Urinary bladder (tissue), 4 donors: ENCODE measurements around the gene MRM1. TPM values are rescaled to one million over a fixed set of nuclear protein-coding genes. Genes with fewer than 3 reads are reported as not detected.

Experiments used
- DNase-seq: peaks from one replicate; pipeline ENCODE4 v3.0.0-alpha.2; 2015; ENCODE audit errors: extremely low spot score
- H3K27ac ChIP-seq: one replicate; pipeline ENCODE4 v1.5.1; 2013; ENCODE audit warnings: low read depth, mild to moderate bottlenecking, moderate library complexity
- H3K36me3 ChIP-seq: one replicate; pipeline ENCODE4 v1.6.1; 2013; ENCODE audit warnings: mild to moderate bottlenecking, moderate library complexity; ENCODE audit not compliant: insufficient read depth
- H3K4me1 ChIP-seq: one replicate; pipeline ENCODE4 v1.6.1; 2013; ENCODE audit warnings: mild to moderate bottlenecking, moderate library complexity; ENCODE audit not compliant: insufficient read depth
- H3K4me3 ChIP-seq: one replicate; pipeline ENCODE4 v1.5.1; 2013; ENCODE audit warnings: low read depth, low read length
- WGBS: extraction: QIAGEN DNeasy Blood & Tissue Kit; methylation state at CpG from one replicate; pipeline ENCODE4 v1.1.7; 2013; 5-methylcytosine and 5-hydroxymethylcytosine counted together
- polyA plus RNA-seq: library from polyadenylated mRNA; stranded (reverse); fragments of 200-250 nt; gene quantifications from one replicate; pipeline ENCODE4 v1.2.3, GENCODE V29; 2013
- total RNA-seq: library from RNA; depleted of rRNA; stranded (reverse); fragments of >200 nt; gene quantifications from one replicate; pipeline ENCODE4 v1.2.3, GENCODE V29; 2014
- donor health status: healthy with polysubstance abuse.
- donor health status: healthy.

Gene MRM1
- total and polyA plus RNA-seq, 2 donors = 3.0 to 7.9 TPM

DNA sequence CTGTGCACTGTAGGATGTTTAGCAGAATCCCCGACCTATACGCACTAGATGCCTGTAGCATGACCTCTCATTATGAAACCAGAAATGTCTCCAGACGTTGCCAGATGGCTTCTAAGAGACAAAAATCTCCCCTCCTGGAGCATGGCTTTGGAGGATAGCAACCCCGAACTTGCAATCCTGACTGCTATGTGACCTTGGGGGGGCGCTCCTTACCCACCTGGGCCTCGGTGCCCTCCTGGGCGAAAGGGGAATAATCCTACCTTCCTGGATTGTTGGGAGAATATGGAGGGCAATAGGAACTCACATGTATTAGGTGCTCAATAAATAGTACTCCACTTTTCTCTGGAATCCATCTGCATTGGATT is 8.1 kb downstream of the MRM1 start:
- H3K4me3 ChIP-seq = no peak overlapping the region
- no peak overlapping the region for H3K27ac ChIP-seq
- 74% methylated on average over 7 of the region's 7 CpGs for WGBS
- H3K4me1 ChIP-seq = no peaks in the 10 kb centered on the region
- DNase-seq = no peak
- H3K36me3 ChIP-seq = no peaks in the 10 kb centered on the region

DNA sequence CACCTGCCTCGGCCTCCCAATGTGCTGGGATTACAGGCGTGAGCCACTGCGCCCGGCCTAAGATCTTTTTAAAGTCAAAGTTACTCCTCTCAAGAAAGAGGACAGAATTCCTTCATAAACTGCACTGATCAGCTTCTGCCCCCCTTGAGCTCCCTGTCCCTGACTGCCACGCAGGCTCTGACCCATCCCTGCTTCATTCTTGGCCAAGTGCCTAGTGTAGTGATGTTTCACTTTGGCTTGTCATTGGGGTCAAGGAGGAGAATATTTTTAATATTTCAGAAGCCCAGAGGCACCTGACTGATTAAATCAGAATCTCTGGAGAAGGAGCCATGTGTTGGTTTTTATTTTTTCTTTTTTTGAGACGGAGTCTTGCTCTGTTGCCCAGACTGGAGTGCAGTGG is 9.1 kb downstream of the MRM1 start:
- no peak for DNase-seq
- Histone ChIP-seq H3K27ac (no peak overlapping the region), H3K36me3 (no peaks in the 10 kb centered on the region), H3K4me1 (no peaks in the 10 kb centered on the region), H3K4me3 (no peak overlapping the region)
- 72% methylated on average over 6 of the region's 6 CpGs for WGBS

DNA sequence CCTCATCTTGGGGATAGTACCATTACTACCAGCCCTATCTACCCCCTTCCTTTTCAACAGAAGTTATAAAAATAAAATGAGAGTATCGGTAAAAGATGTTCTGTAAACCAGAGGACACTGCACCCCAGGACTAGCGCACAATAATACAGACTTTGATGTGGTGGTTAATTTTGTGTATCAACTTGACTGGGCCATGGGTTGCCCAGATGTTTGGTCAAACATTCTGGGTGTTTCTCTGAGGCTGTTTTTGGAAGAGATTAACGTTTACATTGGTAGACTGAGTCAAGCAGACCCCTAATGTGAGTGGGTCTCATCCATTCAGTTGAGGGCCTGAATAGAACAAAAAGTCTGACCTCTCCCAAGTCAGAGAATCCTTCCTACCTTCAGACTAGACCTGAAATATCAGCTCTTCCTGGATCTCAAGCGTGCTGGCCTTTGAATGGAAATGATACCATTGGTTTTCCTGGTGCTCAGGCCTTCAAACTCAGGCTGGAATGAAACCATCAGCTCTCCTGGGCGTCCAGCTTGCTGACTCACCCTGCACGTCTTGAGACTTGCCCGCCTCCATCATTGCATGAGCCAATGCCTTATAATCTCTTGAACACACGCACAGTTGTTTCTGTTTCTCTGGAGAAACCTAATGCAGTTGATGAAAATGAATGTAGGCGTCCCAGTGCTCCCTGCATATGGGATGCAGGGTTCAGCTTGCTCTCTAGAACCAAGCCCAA is 10.1 kb downstream of the MRM1 start:
- H3K4me3 ChIP-seq = no peak overlapping the region
- H3K36me3 ChIP-seq = no peaks in the 10 kb centered on the region
- WGBS = 70% methylated on average over 9 of the region's 9 CpGs
- H3K4me1 ChIP-seq = no peaks in the 10 kb centered on the region
- DNase-seq = no peak
- no peak overlapping the region for H3K27ac ChIP-seq

DNA sequence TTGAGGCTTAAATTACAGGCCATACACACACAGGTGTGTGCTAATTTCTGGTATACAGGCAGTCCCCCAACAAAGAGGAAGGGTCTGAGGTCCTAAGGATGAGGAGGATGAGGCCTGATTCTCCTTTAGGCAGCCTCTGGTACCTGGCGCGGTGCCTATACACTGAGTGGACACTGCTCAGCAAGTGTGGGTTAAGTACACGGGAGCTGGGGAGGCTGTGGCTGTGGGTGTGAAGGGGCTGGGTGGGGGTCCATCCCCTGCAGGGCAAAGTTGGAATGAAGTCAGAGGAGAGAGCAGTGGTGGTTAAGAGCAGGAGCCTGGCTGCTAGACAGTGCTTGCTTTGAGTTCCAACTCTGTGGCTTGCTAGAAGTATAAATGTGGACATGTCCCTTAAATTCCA is 10.9 kb downstream of the MRM1 start:
- H3K4me1 ChIP-seq = no peaks in the 10 kb centered on the region
- WGBS = 75% methylated on average over 3 of the region's 3 CpGs
- H3K4me3 ChIP-seq = no peak overlapping the region
- no peak overlapping the region for H3K27ac ChIP-seq
- H3K36me3 ChIP-seq = no peaks in the 10 kb centered on the region
- DNase-seq = no peak

DNA sequence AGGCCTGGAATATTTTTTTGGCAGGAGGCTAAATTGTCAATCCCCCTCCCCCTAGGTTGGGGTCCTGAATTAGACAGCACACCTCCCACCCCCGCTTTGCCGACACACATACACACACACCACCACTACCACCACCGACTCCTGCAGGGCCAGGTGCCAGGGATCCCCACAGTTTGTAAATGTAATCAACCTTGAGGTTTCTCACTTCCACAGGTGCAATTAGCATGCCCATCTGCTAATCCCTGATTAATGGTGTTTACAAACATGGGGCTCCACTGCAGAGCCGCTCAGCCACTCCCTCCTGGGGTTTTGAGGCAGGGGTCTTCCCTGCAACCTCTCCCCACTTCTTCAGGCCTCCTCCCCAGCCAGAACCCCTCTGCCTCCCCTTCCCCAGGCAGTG is 11.8 kb downstream of the MRM1 start:
- no peaks in the 10 kb centered on the region for H3K36me3 ChIP-seq
- DNase-seq = no peak
- WGBS = 42% methylated on average over 4 of the region's 4 CpGs
- H3K4me3 ChIP-seq = no peak overlapping the region
- no peaks in the 10 kb centered on the region for H3K4me1 ChIP-seq
- H3K27ac ChIP-seq = no peak overlapping the region

DNA sequence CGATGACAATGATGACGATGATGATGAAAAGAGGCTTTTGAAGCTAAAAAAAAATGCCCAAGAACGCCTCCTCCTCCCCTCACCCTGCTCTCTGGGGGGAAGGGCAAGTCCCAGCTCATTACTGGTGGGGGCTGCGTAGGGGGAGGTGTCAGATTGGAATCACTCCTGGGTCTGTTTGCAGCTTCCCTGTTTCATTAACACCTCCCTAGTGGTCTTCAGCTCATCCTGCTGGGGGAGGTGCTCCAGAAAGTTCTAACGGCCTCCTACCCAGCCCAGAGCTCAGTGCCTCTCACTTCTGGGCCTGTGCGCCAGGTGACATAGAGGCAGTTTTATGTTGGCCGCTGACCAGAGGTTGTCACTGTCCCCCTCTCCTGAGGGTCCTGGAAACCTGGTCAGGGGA is 12.7 kb downstream of the MRM1 start:
- Histone ChIP-seq H3K4me1 (no peaks in the 10 kb centered on the region), H3K4me3 (no peak overlapping the region), H3K27ac (no peak overlapping the region), H3K36me3 (no peaks in the 10 kb centered on the region)
- no peak for DNase-seq
- WGBS = 60% methylated on average over 7 of the region's 7 CpGs

DNA sequence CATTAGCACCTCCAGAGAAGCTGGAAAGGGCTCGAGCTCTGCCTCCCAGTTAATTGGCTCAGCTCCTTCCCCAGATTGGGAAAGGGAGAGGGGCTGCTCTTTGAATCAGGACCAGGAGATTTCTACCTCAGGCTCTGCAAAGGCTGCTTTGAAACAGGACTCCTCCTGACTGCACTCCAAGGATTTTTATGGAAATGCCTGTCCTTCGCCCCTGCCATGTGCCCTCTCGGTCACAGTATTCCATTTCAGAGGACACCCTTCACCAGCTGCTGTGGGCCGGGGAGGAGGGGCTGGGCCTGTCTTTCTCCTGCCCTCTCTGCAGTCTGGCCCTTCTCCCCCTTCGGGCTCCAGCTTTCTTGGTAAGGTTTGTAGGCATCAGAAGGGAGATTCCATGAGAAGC is 13.6 kb downstream of the MRM1 start:
- H3K36me3 ChIP-seq = no peaks in the 10 kb centered on the region
- WGBS = 25% methylated on average over 5 of the region's 5 CpGs
- H3K27ac ChIP-seq = no peak overlapping the region
- H3K4me1 ChIP-seq = no peaks in the 10 kb centered on the region
- DNase-seq = no peak
- H3K4me3 ChIP-seq = no peak overlapping the region

DNA sequence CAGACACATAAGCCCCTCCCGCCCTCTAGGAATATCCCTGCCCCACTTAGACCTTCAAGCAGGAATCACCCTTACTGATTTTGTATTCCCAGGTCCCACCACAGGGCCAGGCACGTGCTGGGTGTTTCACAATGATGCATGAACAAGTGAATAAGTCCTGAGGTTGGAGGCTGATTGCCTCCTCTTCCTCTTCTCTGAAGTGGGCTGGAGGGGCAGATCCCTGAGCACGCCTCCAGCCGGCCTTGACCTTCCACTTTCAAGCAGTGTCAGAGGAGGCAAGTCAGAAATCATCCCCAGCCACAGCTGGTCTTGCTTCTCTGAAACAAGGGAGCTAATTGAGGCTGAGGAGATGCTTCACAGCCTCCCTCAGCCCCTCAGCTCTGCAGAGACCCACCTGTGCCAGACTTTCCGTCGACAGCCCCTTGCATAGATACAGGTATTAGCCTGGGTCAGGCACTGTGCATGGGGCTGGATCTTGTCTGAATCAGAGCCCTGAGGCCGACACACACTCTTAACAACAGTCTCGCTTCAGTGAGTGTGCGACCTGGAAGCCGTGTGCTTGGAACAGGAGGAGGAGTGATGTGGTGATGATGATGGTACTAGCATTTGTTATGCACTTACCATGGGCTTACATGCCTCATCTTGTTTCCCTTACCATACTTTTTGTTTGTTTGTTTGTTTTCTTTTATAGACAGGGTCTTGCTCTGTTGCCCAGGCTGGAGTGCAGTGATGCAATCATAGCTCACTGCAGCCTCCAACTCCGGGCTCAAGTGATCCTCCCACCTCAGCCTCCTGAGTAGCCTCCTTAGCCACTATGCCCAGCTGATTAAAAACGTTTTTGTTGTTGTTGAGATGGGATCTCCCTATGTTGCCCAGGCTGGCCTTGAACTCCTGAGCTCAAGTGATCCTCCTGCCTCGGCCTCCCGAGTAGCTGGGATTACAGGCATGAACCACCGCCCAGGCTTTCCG is 15.0 kb downstream of the MRM1 start:
- no peak overlapping the region for H3K4me3 ChIP-seq
- WGBS = 81% methylated on average over 16 of the region's 16 CpGs
- no peaks in the 10 kb centered on the region for H3K4me1 ChIP-seq
- no peak overlapping the region for H3K27ac ChIP-seq
- H3K36me3 ChIP-seq = no peaks in the 10 kb centered on the region
- DNase-seq = no peak

DNA sequence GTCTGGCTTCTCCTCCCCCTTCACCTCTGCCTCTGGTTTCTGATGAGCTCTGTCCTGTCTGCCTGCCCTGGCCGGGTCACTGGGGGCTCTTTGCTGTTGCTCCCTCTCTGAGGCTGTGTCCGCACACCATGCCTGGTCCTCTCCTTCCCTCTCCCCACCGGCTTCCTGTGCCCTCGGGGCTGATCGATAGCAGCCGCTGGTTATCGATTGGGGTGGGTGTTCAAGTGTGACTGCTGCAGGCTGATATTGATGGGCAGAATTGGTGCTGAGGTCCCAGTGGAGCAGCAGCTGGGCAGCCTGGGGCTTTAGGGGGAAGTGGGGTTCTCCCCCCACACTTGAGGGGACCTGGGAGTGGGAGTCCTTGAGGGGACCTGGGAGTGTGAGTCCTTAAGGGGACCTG is 16.4 kb downstream of the MRM1 start:
- H3K36me3 ChIP-seq = no peaks in the 10 kb centered on the region
- H3K27ac ChIP-seq = no peak overlapping the region
- H3K4me3 ChIP-seq = no peak overlapping the region
- WGBS = 82% methylated on average over 7 of the region's 7 CpGs
- H3K4me1 ChIP-seq = no peaks in the 10 kb centered on the region
- no peak for DNase-seq

DNA sequence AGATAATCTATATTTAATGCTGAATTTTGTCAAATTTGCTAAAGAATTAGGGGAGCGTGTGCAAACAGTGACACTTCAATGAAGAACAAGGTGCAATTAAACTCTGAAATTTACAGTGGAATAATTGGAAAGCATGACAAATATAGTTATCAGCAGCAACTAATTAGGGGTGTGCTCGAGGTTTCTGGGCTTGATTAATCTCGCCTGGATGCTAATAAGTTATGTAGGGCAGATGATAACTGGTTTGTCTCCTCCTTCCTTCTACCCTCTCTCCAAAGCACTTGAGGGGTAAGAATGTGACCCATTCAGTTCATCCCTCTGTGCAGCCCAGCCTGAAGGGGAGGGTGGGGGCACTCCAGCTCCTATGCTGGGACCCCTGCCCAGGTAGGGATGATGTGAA is 21.9 kb downstream of the MRM1 start:
- DNase-seq = no peak
- Histone ChIP-seq H3K27ac (no peak overlapping the region), H3K4me1 (no peaks in the 10 kb centered on the region), H3K36me3 (no peaks in the 10 kb centered on the region), H3K4me3 (no peak overlapping the region)
- 87% methylated on average over 3 of the region's 3 CpGs for WGBS

DNA sequence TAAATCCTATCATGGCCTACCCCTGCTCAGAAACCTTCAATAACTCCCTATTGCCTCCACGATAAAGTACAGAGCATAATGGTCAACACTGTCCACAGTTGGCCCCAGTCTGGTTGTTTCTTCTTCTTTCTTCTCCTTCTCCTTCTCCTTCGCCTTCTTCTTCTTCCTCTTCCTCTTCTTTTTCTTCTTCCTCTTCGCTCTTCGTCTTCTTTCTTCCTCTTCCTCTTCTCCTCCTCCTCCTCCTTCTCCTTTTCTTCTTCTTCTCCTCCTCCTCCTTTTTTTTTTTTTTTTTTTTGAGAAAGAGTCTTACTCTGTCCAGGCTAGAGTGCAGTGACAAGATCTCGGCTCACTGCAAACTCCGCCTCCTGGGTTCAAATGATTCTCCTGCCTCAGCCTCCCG is 23.8 kb downstream of the MRM1 start:
- Histone ChIP-seq H3K36me3 (no peaks in the 10 kb centered on the region), H3K4me3 (no peak overlapping the region), H3K4me1 (no peaks in the 10 kb centered on the region), H3K27ac (no peak overlapping the region)
- 77% methylated on average over 7 of the region's 7 CpGs for WGBS
- DNase-seq = no peak

DNA sequence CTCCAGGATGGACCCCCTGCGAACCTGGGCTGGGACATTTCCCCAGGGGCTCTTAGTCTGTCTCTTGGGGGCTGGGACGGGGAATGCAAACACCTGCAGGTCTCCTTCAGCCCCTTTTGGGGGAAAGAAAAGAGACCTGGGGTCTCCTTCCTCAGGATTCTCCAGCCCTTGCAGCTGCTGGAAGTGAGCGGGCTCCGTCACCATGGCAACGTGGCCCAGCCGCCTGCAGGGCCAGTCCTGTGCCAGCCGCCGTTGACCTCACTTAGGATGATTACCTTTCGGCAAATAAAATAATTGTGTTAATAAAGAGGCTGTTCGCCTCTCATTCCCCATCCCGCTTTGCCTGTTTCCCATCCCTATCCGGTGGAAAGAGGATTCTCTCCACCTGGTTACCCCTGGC is 25.7 kb downstream of the MRM1 start:
- 63% methylated on average over 12 of the region's 12 CpGs for WGBS
- no peak for DNase-seq

DNA sequence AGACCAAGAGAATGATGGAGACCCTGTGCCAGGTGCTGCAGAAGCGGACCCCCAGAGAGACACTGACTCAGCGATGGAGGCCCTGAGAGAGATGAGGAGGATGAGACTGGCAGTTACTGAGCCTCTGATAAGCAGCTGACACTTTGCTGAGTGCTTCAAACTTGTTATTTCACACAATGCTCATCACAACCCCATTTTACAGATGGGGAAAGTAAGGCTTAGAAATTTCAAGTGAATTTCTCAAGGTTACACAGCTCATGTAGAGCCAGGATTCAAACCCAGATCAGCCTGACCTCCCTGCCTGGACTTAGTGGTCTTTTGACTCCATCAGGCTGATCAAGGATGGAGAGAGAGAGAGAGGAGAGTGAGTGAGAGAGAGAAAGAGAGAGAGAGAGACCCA is 27.2 kb downstream of the MRM1 start:
- no peak overlapping the region for H3K4me3 ChIP-seq
- DNase-seq = no peak
- WGBS = 94% methylated on average over 2 of the region's 2 CpGs
- no peaks in the 10 kb centered on the region for H3K4me1 ChIP-seq
- H3K27ac ChIP-seq = no peak overlapping the region
- no peaks in the 10 kb centered on the region for H3K36me3 ChIP-seq

More for the DNA sequence above, 25.7 kb downstream of the MRM1 start:
- no peaks in the 10 kb centered on the region for H3K36me3 ChIP-seq
- no peaks in the 10 kb centered on the region for H3K4me1 ChIP-seq
- no peak overlapping the region for H3K27ac ChIP-seq
- H3K4me3 ChIP-seq = no peak overlapping the region

DNA sequence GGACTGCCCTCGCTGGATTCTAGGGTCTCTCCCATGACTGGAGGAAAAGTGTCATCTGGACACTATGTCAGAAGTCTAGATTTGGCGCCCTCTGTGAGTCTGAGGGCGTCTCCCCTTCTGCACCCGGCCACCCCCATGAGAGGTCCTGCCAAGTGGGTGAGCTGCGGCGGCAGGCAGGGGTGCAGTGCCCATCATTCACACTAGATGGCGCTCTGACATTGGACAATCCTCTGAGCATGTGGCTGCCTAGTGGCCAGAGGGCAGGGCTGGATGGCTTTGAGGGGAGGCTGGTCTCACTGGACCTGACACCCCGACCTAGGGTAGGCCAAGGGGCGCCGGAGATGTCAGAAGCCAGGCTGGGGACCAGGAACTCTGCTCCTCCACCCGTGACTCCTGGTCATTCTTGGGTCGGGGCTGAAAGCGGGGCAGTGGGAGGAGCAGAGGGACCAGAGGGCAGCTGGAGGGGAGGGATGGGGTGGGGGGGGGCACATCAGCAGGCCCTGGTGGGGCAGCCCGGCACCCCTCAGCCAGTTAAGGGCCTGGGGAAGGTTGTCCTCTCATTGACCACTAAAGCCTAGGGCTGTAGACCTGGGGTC is 28.0 kb downstream of the MRM1 start:
- no peak for DNase-seq
- Histone ChIP-seq H3K4me3 (no peak overlapping the region), H3K36me3 (no peaks in the 10 kb centered on the region), H3K4me1 (no peaks in the 10 kb centered on the region), H3K27ac (no peak overlapping the region)
- WGBS = 24% methylated on average over 14 of the region's 14 CpGs
